GM21619 (cell line): Measurements from ENCODE around the gene NFATC1.

Experiments
- ATAC-seq: cut with Tn5 transposase; IDR thresholded peaks from one replicate; pipeline ENCODE4 v1.9.1; 2021; ENCODE audit not compliant: unreplicated experiment

NFATC1 gene

GRCh38 chr18:79403723-79404566 is 8.2 kb downstream of the NFATC1 start:
- no peak for ATAC-seq

- no peak for ATAC-seq
These were observed 8.8 kb downstream of the NFATC1 start for GRCh38 chr18:79404567-79404910.

DNA sequence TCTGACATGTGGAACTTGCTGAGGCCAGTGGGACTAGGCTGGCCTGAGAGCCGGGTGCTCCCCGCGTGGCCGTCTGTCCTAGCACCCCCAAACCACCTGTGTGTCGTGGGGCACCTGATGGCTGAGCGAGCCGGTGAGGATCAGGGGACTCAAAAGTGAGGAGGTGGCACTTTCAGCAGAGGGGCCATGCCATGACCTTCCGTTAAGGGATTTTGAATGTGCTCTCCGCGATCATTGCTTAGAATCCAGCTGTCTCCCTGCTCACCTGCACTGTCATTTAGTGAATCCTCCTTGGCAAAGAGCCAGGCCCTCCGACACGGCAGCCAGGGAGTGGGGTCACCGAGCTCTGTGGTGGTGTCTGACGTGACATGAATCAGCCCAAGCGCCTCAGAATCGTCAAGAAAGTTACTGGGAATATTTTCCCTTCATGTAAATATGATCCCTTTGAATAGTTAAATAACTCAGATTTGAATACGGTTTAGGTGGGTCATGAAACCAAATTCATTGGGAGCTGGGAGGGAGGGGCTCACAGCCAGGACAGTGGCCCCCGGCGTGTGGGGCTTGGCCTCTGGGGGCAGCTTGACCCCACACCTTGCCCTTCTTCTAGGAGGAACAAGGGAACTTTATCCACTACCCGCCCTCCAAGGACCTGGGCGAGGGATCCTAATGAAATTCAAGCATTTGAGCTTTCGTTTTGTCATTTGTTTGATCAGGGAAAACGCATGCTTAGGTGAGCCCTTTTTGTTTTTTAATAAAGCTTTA is 9.5 kb downstream of the NFATC1 start:
- no peak for ATAC-seq

DNA sequence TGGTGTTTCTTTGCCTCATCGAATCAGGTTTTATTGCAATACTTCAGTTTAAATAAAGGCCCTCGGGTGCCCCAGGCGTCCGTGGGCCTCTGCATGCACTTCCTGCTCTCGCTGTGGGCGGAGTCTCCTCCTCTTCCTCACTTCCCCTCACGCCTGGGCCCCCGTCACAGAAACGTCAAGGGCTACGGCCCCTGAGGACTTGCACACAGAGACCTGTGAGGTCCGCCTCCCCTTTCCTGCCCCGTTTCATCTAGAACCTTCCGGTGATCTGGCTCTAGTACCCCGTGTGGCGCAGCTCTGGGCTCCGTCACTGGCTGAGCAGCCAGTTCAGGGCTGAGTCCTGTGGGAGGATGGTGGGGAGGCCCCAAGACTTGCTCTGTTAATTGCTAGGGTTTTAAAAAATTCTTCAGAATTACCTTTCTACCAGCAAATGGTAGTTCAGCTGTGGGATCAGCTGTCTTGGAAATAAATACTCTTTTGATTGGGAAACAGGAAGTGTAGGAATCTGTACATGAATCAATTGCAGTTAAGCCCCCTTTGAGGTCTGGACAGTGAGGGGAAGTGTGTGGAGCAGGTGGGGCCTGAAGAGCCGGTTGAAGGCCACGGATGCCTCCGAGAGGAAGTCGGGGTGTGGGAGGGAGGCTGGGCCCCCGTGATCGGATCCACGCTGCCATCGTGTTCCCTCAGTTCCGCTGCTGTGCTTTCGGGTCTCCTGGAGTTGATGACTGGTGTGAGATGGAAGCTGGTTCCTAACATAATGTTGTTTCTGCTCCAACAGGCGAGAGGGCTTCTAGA is 10.2 kb downstream of the NFATC1 start:
- peak; percentile 81 for ATAC-seq

DNA sequence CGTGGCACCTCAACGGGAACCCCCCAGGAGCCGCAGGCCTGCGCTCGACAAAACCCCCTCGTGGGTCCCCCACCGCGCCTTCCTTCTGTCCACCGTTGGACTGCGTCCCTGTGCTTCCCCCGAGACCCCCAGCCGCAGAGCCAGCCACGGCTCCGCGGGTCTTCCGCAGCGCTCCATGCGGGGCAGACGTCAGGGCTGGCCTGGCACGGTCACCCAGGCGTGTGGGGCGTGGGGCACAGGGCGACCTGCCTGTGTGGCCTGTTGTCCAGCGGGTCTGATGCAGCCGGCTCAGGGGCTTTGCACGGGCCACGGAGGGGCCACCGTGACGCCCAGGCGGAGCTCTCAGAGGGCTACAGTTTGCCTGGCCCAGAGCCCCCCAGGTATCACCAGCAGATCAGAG is 11.0 kb downstream of the NFATC1 start:
- ATAC-seq: no peak

DNA sequence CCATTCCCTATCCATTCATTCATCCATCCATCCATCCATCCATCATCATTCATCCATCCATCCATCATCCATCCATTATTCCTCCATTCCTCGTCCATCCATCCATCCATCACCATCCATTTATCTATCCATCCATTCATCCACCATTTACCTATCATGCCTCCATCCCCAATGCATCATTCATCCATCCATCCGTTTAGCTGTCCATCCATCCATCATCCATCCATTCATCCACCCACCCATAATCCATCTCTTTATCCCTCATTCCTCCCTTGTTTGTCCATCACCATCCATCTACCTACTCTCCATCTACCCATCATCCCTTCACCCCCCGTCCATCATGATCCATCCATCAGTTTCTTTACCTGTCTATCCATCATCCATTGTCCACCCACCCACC is 13.6 kb downstream of the NFATC1 start:
- ATAC-seq: no peak

DNA sequence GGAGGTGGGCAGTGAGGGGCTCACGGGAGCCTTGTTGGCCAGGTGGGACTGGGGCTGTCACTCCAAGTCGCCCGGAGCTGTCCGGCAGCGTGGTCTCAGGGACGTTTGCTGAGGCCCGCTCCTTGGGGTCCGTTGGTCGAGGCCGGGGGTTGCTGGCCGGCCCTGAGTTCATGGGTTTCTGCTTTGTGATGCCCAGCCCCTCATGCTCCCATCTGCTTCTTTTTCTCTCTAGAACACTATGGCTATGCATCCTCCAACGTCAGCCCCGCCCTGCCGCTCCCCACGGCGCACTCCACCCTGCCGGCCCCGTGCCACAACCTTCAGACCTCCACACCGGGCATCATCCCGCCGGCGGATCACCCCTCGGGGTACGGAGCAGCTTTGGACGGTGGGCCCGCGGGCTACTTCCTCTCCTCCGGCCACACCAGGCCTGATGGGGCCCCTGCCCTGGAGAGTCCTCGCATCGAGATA is 14.5 kb downstream of the NFATC1 start:
- ATAC-seq: no peak

- ATAC-seq: no peak
These were observed 15.2 kb downstream of the NFATC1 start for GRCh38 chr18:79410731-79411613.

- no peak for ATAC-seq
These were observed 16.1 kb downstream of the NFATC1 start for GRCh38 chr18:79411614-79412526.

DNA sequence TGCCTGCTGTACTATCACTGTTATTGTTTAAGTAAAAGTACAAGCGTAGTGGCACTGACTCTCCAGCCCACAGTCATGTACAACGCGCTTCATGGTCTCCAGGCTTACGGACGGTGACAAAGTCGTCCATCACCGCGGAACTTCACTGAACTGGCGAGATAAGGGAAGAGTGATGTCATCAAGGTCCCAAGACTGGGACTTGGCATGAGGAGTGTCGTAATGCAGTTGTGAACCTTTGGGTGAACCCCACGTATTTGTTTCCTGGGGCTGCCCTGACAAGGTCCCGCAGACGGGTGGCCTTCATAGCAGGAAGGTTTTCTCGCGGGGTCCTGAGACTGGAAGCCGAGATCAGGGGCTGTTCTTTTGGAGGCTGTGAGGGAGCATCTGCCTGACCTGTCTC is 17.3 kb downstream of the NFATC1 start:
- ATAC-seq: no peak

DNA sequence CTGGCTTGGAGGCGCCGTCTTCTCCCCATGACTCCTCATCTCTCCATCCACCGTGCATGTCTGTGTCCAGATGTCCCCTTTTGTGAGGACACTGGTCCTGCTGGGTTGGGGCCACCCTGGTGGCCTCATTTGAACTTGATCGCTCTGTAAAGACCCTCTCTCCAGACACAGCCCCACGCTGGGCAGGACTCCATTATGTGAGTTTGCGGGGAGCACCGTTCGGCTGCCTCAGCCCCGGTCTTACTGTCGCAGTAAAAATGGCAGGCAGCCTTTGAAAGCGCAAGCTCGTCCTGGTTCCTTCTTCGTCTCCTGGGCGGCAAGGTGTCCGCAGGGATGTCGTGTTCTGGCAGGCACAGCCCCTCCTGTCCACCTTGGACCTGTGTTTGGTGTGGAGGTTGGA is 17.7 kb downstream of the NFATC1 start:
- ATAC-seq: no peak

GRCh38 chr18:79413901-79414300 is 18.2 kb downstream of the NFATC1 start:
- no peak for ATAC-seq

DNA sequence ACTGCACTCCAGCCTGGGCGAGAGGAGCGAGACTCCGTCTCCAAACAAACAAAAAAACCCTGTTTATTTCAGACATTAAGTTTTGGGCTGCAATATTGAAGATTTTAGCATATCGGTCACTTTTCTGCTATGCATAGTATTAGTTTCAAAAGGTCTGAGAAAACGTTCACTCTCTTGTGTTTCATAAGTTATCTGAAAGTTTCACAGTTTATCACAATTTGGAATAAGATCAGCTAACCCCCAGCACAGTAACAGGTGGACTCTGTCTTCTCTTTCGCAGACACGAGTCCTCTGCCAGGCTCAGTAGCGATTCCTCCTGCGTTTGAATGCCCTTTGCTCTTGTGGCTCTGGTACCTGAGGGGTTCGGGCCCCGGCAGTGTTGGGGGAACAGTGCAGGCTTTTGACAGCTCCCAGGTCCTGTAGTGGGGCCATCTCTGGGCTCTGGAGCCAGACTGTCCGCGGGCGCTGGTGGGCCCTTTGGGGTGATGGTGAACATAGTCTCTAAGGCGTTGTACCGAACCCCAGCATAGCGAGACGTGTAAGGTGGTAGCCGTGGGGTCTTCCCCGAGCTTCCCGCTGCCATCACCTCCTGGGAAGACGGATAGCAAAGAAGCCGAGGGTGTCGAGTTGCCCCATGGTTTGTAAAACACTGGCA is 20.4 kb downstream of the NFATC1 start:
- no peak for ATAC-seq

GRCh38 chr18:79416677-79417052 is 20.9 kb downstream of the NFATC1 start:
- ATAC-seq: no peak

- no peak for ATAC-seq
These were observed 22.5 kb downstream of the NFATC1 start for GRCh38 chr18:79418236-79418635.

DNA sequence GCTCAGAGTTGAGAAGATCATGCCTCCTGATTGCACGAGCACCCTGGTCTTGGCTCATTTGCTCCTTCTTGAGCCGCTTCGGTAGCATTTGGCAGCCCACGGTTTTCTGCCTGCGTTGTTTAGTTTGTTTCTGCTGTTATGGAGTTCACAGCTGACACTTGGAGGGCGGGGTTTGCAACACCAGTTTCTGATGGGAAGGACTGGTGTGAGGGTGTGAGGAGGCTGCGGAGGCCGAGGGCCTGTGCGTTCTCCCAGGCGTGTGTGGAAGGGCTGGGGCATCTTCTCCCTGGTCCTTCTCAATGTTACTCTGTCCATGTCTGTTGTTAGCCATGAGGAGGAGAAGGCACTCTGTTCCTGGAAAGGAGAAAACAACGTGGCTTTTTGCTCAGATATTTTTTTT is 22.9 kb downstream of the NFATC1 start:
- no peak for ATAC-seq

DNA sequence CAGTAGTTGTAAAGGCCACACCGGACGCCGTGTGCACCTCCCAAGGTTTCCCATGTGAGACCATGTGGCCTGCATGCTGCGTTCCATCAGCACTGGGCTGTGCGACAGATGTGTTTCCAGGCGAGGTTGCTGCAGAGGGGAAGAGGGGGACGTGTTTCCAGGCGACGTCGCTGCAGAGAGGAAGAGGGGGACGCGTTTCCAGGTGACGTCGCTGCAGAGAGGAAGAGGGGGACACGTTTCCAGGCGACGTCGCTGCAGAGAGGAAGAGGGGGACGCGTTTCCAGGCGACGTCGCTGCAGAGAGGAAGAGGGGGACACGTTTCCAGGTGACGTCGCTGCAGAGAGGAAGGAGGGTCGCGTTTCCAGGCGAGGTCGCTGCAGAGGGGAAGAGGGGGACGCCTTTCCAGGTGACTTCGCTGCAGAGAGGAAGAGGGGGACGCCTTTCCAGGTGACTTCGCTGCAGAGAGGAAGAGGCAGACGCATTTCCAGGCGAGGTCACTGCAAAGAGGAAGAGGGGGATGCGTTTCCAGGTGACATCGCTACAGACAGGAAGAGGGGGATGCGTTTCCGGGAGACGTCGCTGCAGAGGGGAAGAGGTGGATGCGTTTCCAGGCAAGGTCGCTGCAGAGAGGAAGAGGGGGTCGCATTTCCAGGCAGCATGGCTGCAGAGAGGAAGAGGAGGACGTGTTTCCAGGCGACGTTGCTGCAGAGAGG is 24.5 kb downstream of the NFATC1 start:
- ATAC-seq: no peak

GRCh38 chr18:79421275-79421857 is 25.6 kb downstream of the NFATC1 start:
- peak; percentile 5 for ATAC-seq
